Common myeloid progenitor, CD34-positive (primary cell): ENCODE measurements around the gene CD3D.

Source experiments
- CTCF ChIA-PET: fragments of 350-600 bp; sonication (Branson Sonifier 250); formaldehyde crosslinking; loops from one replicate; lab custom pipeline; 2021; ENCODE audit warnings: antibody characterized with exemption; lab: Charles Lee
- POLR2A ChIA-PET: fragments of 350-600 bp; sonication (Branson Sonifier 250); formaldehyde crosslinking; loops from one replicate; lab custom pipeline; 2021; ENCODE audit warnings: antibody characterized with exemption; lab: Charles Lee
- DNase-seq, 3 donors: peaks; one replicate each; pipeline versions ENCODE4 v3.0.0 to v3.0.0-alpha.2; 2013
- H3K27ac ChIP-seq, 2 experiments: 1 replicate in 1 of 2; 2 replicates in 1 of 2; pipeline ENCODE4 v1.7.0; 2013; ENCODE audit warnings: inconsistent platforms in 2 of 2, low read length in 2 of 2, mild to moderate bottlenecking in 2 of 2, low read depth in 1 of 2, moderate library complexity in 1 of 2; ENCODE audit not compliant: severe bottlenecking in 2 of 2, insufficient read depth in 1 of 2, poor library complexity in 1 of 2
- H3K27me3 ChIP-seq, 5 experiments: replicated peaks in 2 of 5; 1 replicate in 3 of 5; 2 replicates in 2 of 5; pipeline versions ENCODE4 v1.6.1 to v1.7.0; 2013; ENCODE audit warnings: low read length in 4 of 5, mild to moderate bottlenecking in 2 of 5, moderate library complexity in 2 of 5, inconsistent platforms in 1 of 5; ENCODE audit not compliant: insufficient read depth in 5 of 5, control insufficient read depth in 4 of 5
- H3K36me3 ChIP-seq, 4 experiments: 1 replicate in 2 of 4; 2 replicates in 2 of 4; pipeline versions ENCODE4 v1.6.1 to v1.7.0; 2013; ENCODE audit warnings: low read length in 3 of 4, control low read depth in 1 of 4, mild to moderate bottlenecking in 1 of 4; ENCODE audit not compliant: control insufficient read depth in 4 of 4, insufficient read depth in 4 of 4
- H3K4me1 ChIP-seq, 4 experiments: 1 replicate in 3 of 4; 2 replicates in 1 of 4; pipeline versions ENCODE4 v1.6.1 to v1.7.1; 2013; ENCODE audit warnings: low read length in 3 of 4, mild to moderate bottlenecking in 3 of 4, control low read depth in 1 of 4, inconsistent platforms in 1 of 4, moderate library complexity in 1 of 4; ENCODE audit not compliant: control insufficient read depth in 4 of 4, insufficient read depth in 4 of 4; ENCODE audit errors: control extremely low read depth in 1 of 4
- H3K4me3 ChIP-seq, 7 experiments: 1 replicate in 4 of 7; 2 replicates in 3 of 7; pipeline versions ENCODE4 v1.5.1 to v1.7.0; 2013; ENCODE audit warnings: mild to moderate bottlenecking in 7 of 7, low read length in 6 of 7, moderate library complexity in 6 of 7, inconsistent platforms in 2 of 7, low read depth in 2 of 7, control low read depth in 1 of 7; ENCODE audit not compliant: insufficient read depth in 4 of 7, control insufficient read depth in 1 of 7; ENCODE audit errors: extremely low read depth in 1 of 7
- H3K9me3 ChIP-seq, 5 experiments: 1 replicate in 4 of 5; 2 replicates in 1 of 5; pipeline versions ENCODE4 v1.6.1 to v1.7.1; 2013; ENCODE audit warnings: low read length in 4 of 5, mild to moderate bottlenecking in 2 of 5, inconsistent platforms in 1 of 5, low read depth in 1 of 5, moderate library complexity in 1 of 5; ENCODE audit not compliant: control insufficient read depth in 4 of 5, insufficient read depth in 2 of 5; ENCODE audit errors: control extremely low read depth in 1 of 5
- WGBS: methylation state at CpG from one replicate; pipeline ENCODE4 v1.1.5; 2013; ENCODE audit not compliant: insufficient coverage; 5-methylcytosine and 5-hydroxymethylcytosine counted together

Gene CD3D

DNA sequence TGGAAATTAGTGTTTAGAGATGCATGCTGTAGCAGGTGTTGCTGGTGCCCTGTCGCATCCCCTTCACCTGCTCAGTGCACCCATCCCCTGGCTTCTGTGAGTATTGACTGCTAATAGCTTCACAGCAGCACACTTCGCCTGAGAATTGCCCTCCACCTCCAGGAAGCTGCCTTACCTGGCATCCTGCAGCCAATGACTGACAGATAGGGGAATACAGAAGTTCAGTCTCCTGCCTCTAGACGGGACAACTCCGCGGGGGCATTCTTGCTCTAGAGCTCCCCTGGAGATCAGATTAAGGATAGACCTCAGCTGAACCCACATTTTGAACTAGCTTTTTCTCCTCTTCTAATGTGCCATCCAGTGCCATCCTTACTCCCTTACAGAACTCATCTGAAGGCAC lies 47.3 kb downstream of the CD3D start:
- Histone ChIP-seq H3K4me3 (no peak overlapping the region), H3K4me1 (peaks cover 0 to 2% (median 0%) of the 10 kb centered on the region in 4 experiments), H3K27ac (no peak overlapping the region), H3K36me3 (no peaks in the 10 kb centered on the region), H3K27me3 (no peaks in the 10 kb centered on the region), H3K9me3 (no peaks in the 10 kb centered on the region)
- ChIA-PET POLR2A (no interaction called here), CTCF (interaction anchor here (0.7 to 2.2 kb wide), 38 partner anchors 10 to 420 kb away, joined by 3 to 24 read pairs (median 5); partner anchors contain the start of genes CD3D and CD3E)
- WGBS: 87% methylated on average over 5 of the region's 5 CpGs
- peak in 1 of 3 donors; percentile 41 for DNase-seq

DNA sequence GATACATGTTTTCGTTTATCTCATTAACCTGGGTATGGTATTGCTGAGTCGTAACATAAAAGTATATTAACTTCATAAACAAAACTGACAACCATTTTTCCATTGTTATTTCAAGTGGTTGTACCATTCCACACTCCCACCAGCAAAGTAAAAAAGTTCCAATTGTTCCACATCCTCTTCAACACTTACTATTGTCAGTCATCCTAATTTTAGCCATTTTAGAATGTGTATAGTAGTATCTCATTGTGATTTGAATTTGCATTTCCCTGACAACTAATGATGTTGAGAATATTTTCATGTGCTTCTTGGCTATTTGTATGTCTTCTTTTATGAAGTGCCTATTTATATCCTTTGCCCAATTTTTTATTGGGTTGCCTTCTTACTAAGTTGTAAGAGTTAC lies 48.5 kb downstream of the CD3D start:
- ChIA-PET CTCF (no interaction called here), POLR2A (no interaction called here)
- WGBS: 100% methylated on average over 1 of the region's 2 CpGs
- H3K4me3 ChIP-seq: no peak overlapping the region
- H3K9me3 ChIP-seq: no peaks in the 10 kb centered on the region
- H3K4me1 ChIP-seq: peaks cover 0 to 2% (median 0%) of the 10 kb centered on the region in 4 experiments
- no peaks in the 10 kb centered on the region for H3K36me3 ChIP-seq
- no peaks in the 10 kb centered on the region for H3K27me3 ChIP-seq
- no peak for DNase-seq
- H3K27ac ChIP-seq: no peak overlapping the region

DNA sequence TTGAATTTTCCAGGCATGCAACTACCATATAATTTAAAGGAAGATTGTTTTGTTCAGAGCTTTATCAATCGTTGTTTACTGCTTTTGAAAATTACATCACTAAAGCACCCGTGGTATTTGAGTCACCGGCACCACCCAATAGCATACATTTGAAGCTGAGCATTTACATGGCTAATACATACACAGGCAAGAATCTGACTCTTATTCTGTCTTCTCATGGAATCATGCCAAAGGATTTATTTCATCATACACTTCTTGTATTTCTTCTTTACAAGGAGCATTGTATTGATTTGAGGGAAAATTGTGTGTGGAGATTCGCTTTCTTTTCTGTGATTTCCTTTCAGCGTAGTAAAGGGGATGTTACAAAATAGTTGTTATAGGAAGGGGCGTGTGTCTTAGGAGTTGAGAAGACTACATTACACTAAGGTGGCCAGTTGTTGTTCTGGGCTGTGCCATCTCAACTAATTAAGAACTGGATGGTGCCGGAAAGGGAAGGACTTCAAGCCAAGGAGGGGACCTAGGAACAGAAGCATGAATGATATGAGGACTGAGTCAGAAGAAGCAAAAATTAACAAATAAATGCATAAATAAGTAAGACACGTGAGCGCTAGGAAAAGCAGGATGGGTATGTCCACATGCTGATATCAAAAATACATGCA lies 50.9 kb downstream of the CD3D start:
- no peaks in the 10 kb centered on the region for H3K36me3 ChIP-seq
- WGBS: 89% methylated on average over 3 of the region's 9 CpGs
- CTCF ChIA-PET: interaction anchor here (0.7 to 3.2 kb wide), 30 partner anchors 9 to 145 kb away, joined by 3 to 49 read pairs (median 4); partner anchors contain the start of genes CD3E and UBE4A
- no peaks in the 10 kb centered on the region for H3K9me3 ChIP-seq
- POLR2A ChIA-PET: no interaction called here
- peaks cover 0 to 2% (median 0%) of the 10 kb centered on the region in 4 experiments for H3K4me1 ChIP-seq
- H3K4me3 ChIP-seq: no peak overlapping the region
- no peaks in the 10 kb centered on the region for H3K27me3 ChIP-seq
- peak in 1 of 3 donors; percentile 20 for DNase-seq
- H3K27ac ChIP-seq: no peak overlapping the region

DNA sequence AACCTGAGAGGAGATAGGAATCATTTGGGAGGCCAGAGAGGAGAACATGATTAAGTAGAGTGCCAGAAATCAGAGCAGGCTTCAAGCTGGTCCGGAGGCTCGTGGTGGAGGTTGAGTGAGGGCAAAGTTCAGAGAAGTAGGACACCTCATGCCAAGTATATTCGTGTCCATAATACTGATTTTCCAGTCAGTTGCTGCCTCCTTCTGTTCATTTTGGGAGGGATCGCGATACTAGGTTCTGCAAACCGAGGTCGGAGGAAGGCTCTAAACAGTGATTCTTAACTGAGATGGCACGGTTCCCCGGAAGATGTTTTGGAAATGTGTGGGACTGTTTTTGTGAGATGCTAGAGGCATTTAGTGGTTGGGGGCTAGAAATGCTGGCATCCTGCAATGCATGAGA lies 51.6 kb downstream of the CD3D start:
- CTCF ChIA-PET: interaction anchor here (0.7 to 3.2 kb wide), 27 partner anchors 9 to 144 kb away, joined by 3 to 49 read pairs (median 4); partner anchors contain the start of genes CD3E and UBE4A

DNA sequence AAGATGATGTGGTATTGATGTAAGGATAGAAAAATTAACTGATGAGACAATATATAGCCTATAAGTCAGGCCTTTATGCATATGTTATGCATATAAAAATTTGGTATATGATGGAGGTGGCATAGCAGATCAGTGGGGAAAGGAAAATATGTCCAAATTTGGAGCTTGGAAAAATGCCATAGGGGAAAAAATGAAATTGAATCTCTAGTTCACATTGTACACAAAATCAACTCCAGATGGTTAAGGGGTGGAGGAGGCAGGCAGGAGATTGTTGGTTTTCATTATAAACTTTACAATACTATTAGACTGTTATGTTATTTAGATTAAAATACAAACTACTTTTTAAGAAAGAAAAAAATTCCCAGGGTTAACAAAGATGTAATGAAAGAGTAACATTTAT lies 53.1 kb downstream of the CD3D start:
- ChIA-PET POLR2A (no interaction called here), CTCF (interaction anchor here (0.7 to 3.0 kb wide), 20 partner anchors 11 to 136 kb away, joined by 3 to 26 read pairs (median 4); partner anchors contain the start of genes MPZL2 and MPZL3)
- Histone ChIP-seq H3K4me1 (peaks cover 0 to 2% (median 0%) of the 10 kb centered on the region in 4 experiments), H3K27ac (no peak overlapping the region), H3K4me3 (no peak overlapping the region), H3K27me3 (no peaks in the 10 kb centered on the region), H3K9me3 (no peaks in the 10 kb centered on the region), H3K36me3 (no peaks in the 10 kb centered on the region)
- no peak for DNase-seq

More for the DNA sequence above, 51.6 kb downstream of the CD3D start:
- Histone ChIP-seq H3K9me3 (no peaks in the 10 kb centered on the region), H3K27ac (no peak overlapping the region), H3K36me3 (no peaks in the 10 kb centered on the region), H3K27me3 (no peaks in the 10 kb centered on the region), H3K4me1 (peaks cover 0 to 2% (median 0%) of the 10 kb centered on the region in 4 experiments), H3K4me3 (no peak overlapping the region)
- POLR2A ChIA-PET: no interaction called here
- 1% methylated on average over 8 of the region's 9 CpGs for WGBS
- DNase-seq: peak; percentile 60 to 69 (median 64)
